ENCODE measurements around the gene RIMS3. TPM values are rescaled to one million over a fixed set of nuclear protein-coding genes. Genes with fewer than 3 reads are reported as not detected.
A peak's percentile ranks its signal among the peaks of the same experiment; 100 is the strongest.

Gene RIMS3
- 1 to 10 TPM in 3 of 4 donors, under 1 TPM in 1; 0.79 to 2.2 (median 1.7) TPM for total RNA-seq

DNA sequence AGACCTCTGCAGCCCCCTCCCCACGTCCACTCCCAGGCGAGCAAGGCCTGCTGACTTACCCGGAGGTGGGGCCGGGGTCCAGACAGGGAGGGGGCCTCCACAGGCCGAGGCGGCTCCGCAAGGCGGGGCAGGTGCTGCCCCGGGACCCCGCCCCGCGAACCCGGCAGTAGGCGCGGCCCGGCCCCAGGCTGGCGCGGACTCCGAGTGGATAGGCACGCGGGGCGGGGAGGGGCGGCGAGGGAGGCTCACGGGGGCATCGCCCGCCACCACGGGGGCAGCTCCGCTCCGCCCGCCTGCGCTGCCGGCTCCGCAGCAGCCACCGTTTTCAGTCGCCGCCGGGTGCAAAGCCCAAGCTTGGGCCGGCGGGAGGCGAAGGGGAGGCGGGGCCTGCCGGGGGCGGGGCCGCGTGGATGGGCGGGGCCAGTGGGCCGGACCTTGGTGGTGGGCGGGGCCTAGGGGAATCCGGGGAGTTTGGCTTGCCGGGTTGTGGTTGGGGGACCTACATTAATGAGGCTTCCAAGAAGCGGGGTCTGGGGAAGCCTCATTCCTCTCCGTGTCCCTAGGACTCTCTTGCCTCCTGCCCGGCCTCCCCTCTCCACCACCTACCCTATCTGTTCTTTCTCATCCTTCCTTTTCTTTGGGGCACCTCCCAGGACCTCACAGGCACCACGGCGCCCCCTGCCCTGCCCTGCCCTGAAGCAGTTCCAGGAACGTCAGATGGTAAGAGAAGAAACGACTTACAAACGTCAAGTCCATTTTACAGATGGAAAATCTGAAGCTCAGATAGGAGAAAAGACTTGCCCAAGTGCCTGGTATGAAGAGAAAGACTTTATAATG lies at the start of gene RIMS3:
Gene RIMS3, minus strand, starts transcription at position 348 of the 837 bp plus-strand sequence. CDS start 23,757 bp downstream, outside the sequence.
- no peak for TF ChIP-seq CTCF (IDR thresholded peaks at IDR 0.05)
- ATAC-seq (ENCODE audit: low FRiP score): peak; percentile 89
- DNase-seq (ENCODE audit: low spot score): peak; percentile 56

GRCh38 chr1:40712997-40713396 lies 47.5 kb upstream of the RIMS3 start:
- no peak for TF ChIP-seq CTCF (IDR thresholded peaks at IDR 0.05)
- DNase-seq (ENCODE audit: low spot score) (no peak), ATAC-seq (ENCODE audit: low FRiP score) (no peak)

GRCh38 chr1:40712405-40712944 lies 47.0 kb upstream of the RIMS3 start:
- DNase-seq (ENCODE audit: low spot score) (no peak), ATAC-seq (ENCODE audit: low FRiP score) (no peak)
- TF ChIP-seq CTCF (IDR thresholded peaks at IDR 0.05): no peak

DNA sequence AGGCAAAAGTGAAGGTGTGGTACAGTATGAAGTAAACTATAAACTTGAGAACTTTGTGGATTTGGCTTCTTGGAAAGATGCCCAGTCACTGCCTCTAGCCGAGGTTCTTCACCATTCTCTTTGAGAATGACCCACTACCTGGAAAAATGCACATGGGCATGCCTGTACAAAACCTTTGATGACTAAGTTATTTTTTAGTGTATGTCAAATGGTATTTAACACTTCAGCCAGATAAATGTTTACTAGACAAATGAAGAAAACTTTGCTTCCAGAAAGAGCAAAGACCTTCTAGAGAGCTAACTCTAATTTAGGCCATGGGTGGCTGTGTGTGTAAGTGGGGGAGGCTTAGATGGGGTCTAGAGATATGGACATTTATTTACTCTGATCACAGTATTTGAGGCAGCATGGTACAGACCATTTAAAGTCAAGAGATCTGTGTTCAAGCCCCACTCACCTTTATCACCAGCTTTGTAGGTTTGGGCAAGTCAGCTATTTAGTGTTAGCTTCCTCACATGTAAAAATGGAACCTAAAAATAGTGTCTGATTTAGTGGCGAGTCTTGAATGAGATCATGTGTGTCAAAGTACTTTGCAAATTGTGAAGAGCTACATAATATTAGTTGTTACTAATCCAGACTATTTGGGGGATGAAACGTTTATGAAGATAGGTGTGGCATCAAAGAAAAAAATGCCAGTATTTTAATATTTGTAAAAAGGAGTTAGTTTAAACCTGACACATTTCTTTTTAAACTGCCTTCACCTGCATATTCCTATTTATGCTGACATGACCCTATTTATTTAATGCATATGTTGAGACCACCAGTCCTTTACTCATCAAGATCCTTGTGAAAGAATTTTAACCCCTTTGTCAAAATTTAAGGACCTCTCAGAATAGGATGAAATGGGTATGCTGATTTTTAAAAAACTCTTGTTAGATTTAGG lies 46.3 kb upstream of the RIMS3 start:
- TF ChIP-seq CTCF (IDR thresholded peaks at IDR 0.05): no peak
- ATAC-seq (ENCODE audit: low FRiP score): peak; percentile 29
- no peak for DNase-seq (ENCODE audit: low spot score)

- DNase-seq (ENCODE audit: low spot score) (no peak), ATAC-seq (ENCODE audit: low FRiP score) (no peak)
- no peak for TF ChIP-seq CTCF (IDR thresholded peaks at IDR 0.05)
Measured at GRCh38 chr1:40710581-40711315, 45.3 kb upstream of the RIMS3 start.

DNA sequence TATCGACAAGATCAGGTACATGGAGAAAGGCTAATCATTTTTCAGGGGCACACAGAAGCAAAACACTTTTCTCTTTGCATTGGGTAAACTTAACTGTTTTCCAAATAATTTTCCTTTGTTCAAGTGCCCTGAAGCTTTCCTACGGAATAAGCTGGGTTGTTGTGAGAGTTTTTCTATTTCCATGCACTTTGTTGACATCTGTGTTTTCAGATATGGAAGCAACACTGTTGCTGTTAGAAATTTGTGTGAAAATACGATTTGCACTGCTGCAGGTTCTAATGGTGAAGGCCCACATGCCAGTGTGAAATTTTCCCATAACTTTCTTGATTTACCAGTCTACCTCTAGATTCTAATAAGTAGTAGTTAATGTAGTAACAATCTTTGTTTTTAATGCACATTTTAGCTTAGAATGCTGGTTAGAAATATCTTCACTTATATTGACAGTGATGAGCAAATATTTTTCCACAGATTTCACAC lies 44.4 kb upstream of the RIMS3 start:
- TF ChIP-seq CTCF (IDR thresholded peaks at IDR 0.05): no peak
- DNase-seq (ENCODE audit: low spot score): no peak

More for the DNA sequence above, 44.4 kb upstream of the RIMS3 start:
- no peak for ATAC-seq (ENCODE audit: low FRiP score)
